NOMO-1 treated with dmso at 0.1 percent for 144 hours (cell line): ENCODE results near the gene UCHL3.

Source experiments
- DNase-seq: peaks from one replicate; lab custom pipeline; 2025; ENCODE audit not compliant: unreplicated experiment; lab: John Stamatoyannopoulos, UW

The UCHL3 gene

DNA sequence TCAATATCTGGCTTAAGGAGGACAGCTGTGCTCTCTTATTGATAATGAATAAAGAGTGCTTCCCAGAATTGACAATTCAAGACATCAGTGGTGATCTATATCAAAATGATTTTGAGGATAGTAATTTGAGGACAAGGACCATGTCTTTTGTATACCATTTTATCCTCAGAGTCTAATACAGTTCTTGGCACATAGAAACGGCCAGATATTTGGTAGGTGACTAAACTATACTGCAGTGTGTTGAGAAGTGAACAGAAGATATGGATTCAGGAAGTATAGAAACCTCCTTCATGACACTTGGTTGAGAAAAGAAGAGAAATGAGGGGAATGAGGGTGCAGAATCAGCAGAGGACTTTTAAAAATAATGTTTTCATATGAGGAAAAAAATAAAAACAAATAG, 70.4 kb downstream of the UCHL3 start:
- no peak for DNase-seq

DNA sequence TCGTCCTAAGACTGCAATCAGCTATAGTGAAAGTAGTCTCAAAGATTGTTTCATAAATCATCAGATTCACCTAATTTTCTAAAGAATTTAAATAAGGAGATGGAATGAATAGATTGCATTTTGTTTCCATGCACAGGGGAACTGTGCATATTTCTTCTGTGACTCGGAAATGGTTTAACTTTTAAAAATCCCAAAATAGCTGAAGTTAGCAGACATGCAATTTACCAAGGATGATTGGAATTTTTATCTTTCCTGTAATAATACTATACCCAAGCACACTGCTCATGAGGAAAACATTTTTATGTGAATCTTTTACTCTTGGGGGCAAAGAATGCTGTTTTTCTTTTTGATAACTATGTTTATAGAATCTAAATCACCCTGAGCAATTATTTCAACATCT, 71.6 kb downstream of the UCHL3 start:
- no peak for DNase-seq

DNA sequence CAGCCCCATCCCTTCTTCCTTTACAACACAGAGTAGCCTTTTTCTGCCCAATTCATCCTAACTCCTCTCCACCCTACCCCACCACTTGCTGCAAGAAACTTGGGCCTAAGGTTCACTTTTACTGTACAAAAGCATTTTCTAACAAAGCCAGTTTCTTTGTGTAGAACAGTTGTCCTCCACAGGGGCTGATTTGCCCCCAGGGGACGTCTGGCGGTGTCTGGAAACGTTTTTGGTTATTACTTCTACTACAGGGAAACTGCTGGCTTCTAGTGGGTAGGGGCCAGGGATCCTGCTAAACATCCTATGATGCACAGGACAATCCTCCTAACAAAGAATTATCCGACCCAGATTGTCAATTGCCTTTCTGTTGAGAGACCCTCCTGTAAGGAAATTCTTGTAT, 79.2 kb downstream of the UCHL3 start:
- DNase-seq, result no peak

DNA sequence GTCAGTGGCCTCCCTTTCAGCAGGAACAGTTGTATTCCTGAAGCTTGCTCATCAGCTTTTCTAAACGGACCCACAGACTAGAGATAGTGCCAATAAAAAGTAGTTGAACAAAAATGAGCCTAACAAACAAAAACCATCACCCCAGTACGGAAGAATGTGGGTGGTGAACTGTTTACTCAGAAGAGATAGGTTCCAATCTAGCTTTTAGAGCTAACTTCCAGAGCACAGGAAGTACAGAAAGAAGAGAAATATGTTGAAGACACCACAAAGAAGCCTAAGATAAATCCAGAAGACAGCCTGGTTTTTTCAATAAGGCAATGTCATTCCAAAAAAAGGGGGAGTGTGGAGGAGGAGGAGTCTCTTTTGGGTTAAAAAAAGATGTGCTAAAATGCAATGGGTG, 83.7 kb downstream of the UCHL3 start:
- DNase-seq, result no peak

DNA sequence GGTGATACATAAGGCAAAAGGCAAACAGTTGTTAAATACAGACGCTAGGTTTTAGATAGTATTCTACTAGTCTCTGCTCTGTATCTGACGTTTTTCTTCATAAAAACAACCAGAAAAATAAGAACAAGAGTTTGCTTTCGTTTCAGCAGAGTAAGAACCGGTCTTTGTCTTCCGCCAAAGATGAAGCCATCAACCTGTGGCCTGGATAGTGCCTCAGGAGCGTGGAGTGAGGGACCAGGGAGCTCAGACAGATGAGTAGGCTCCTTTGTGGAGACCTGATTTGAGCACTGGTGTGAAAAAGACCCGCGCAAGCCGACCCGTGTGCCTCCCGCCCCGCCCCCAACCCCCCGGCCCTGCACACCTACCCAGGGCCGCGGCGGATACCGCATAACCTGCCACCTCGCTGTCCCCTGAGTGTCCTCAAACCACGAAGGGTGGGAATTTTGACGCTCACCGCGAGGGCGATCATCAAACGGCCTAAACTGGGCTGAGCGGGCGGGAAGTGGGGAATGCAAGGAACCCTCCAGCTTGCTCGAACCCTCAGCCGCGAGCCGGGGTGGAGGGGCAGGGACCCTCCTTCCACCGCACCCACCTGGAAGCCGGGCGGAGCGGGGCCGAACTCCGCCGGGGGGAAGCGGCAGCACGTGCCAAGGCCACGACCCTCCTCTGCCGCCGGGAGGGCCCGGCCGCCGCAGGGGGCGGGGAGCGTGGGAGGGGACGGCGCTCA, 85.7 kb downstream of the UCHL3 start:
- no peak for DNase-seq

DNA sequence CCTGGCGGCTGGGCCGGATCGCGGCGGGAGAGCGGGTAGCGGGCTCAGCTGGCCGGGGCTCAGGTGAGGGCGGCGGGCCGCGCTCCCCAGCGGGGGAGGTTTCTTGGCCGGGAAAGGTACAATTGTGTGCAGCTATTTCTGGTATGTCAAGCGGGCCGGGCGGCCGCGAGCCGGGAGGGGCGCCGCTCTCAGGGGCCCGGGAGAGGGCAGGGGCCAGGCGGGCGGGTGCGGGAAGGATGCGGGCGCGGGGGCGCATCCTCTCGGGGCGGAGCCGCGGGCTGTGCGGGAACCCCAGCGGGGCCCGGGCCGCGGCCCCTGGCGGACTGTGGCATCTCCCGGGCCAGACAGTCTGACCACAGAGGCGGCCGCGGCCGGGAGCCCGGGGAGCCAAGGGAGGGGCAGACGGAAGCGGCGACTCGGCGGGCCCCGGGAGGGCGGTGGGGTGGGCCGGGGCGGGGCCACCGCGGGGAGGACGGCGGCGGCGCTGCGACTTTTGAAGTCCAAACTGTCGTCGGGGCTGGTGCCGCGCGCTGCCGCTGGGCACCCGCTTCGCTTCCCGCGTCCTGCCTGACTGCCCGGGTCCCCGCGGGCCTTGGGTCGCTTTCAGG, 86.3 kb downstream of the UCHL3 start, which contains the start of gene LMO7:
LMO7 (plus strand) TSS at position 503 of the 608 bp plus-strand sequence. CDS start 328 bp downstream, outside the sequence.
- peak; percentile 48 for DNase-seq

DNA sequence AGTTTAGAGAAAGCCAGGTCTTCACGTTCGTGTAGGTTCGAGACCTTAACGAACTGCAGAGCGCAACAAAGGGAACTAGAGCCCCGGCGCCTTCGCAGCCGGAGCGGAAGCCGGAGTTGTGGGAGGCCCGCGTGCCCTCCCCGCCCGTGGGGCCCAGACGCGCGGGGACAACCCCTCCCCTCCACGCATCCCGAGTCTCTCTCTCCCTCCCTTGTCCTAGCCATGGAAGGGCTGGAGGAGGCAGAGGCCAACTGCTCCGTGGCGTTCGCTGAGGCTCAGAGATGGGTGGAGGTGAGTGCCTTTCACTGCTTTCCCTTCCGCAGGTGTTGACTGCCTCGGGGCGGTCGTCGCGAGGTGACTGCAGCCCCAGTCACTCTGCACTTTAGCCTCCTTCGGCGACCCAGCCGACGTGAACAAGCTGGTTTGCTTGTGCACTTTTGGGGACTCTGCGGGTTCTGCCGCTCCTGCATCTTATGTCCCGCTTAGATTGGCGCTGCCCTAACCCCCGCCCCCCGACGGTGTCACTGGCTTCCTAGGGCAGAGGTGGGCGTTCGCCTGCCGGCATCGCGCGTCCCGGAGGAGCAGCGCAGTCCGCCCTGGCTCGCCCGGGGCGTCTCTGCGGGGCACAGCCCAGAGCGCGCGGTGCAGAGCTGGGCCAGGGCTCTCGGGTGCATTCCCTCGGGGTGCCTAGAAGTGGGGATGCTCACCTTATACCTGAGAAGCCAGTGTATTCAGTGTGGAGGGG, 87.0 kb downstream of the UCHL3 start:
- DNase-seq, result peak; percentile 48

DNA sequence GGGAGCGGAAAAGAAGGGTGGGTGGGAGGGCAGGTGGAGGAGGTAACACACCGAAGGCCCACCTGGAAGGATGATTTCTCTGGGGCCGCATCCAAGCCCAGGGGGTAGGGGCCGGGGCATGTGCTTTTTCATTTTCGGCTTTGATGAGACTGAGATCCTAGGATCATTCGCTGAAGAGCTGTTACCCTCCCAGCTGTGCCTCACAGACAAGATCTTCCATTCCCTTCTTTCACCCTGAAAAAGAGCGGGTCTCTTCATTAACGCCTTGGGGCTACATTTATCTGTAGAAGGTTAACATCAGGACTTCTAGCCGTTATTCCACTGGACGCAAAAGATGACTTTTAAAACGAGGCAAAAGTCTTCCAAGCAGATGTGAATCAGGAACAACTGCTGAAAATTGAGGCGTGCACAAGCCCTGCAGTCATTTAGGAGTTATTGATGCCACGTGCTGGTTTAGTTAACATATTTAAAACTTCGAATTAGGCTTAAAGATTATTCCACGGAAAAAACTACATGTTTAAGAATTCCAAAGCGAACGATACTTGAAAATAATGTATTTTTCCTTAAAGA, 87.7 kb downstream of the UCHL3 start:
- DNase-seq, result no peak

DNA sequence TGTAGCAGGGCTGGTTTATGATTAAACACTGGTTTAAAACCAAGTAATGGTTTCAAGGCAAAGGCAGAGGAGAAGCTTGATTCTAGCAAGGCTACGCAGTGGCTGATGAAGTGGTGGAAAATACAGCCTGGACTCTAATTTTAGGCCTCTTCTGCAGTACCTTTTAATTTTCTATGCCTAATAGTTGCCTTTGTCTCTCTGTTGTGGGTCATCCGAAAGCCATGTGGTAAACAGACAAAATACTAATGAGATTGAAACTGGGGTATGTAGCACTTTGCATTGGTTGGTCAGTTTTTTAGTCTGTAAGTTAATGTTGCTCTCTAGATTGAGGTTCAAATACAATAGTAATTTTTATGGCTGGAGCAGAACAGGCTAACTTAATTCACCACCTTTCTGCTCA, 89.9 kb downstream of the UCHL3 start:
- no peak for DNase-seq

DNA sequence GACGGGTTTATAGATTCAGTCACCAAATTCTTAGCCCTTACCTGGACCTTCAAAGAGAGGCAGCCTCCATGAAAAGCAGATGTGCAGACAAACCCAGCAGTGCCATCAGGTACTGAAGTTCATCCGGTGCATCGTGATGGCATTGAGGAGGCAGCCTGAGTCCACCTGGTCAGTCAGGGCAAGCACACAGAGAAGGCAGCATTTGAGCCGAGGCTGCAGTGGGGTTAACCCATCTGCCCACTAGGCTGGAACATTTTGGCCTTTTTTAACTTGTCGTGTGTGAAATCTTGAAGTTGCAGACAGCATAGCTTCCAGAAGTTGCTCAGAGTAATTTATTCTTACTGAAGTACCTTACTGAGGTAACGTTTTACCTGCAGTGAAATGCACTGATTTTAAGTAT, 91.4 kb downstream of the UCHL3 start:
- DNase-seq, result no peak

DNA sequence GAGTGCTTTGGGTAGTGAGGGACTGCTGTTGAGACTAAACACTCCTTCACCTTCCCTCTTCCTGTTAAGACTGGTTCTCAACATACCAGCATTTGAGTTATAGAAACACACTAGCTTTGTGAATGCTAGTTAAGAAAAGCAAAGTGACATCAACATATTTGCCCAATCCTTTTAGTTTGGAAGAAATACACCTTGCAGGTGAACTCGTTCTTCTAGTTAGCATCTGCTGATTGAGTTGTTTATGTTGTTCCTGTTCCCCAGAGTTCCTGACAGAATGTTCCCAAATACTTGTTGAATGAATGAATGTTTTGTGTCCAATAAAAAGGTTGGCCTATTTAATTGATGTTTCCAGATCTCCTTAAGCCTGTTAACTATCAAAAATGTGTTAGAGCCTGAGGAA, 93.6 kb downstream of the UCHL3 start:
- DNase-seq, result no peak

DNA sequence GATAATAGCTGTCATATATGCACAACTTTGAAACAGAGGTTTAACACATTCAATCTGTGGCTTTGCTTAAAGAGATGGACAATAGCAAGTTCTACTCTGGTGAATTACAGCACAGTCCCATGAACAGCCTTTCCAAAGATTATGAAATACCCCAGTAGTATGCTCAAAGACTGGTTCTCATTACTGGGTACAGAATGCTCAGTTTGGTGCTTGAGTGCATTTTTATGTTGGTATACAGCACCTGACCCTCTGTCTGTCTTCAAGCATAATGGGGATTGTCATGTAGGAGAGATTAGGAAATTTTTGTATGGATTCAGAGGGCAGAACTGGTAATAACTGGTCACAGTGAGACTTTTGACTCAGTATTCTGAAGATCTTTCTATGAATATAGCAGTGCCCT, 94.1 kb downstream of the UCHL3 start:
- no peak for DNase-seq

DNA sequence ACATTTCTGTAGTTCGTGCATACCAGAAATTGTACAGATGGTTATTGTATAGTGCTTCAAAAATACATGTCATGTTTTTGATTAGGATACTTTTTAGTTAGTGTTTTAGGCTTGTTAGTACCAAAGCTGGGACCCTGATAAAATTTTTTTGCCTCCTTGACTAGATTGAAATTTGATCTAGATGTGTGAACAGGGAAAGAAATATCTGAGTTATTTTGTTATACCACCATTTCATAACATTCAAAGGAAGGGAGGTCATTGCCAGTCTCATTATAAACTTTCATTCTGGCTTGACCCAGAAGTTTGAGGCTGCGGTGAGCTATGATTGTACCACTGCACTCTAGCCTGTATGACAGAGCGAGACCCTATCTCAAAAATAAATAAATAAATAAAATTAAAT, 95.5 kb downstream of the UCHL3 start:
- no peak for DNase-seq

DNA sequence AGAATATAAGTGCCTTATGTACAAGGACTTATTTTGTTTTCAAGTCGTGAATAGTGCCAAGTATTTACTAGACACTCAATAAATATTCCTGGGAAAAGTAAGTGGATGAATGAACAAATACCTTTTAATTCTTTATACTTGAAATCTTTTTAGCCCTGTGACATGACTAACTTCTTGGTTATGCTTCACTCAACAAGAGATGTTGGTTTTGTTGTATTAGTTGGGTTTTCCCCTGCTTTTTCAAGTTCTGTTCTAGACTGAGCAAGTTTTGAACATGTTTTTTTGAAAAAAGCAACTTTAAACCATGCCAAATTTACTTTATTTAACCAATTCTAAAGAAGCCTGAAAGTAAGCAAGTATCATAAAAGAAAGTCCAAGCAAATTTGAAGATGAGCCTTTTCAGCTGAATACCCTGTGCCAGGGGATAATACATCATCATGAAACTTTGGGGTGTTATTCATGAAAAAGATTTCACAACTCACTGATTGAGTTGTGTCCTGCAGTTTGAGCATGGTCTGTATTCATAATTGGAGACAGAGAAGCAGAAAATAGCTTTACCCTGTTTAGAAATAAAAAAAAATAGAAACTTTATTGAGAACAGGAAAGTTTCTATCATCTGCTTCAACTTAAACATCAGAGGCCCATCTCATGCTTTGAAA, 97.7 kb downstream of the UCHL3 start:
- no peak for DNase-seq

DNA sequence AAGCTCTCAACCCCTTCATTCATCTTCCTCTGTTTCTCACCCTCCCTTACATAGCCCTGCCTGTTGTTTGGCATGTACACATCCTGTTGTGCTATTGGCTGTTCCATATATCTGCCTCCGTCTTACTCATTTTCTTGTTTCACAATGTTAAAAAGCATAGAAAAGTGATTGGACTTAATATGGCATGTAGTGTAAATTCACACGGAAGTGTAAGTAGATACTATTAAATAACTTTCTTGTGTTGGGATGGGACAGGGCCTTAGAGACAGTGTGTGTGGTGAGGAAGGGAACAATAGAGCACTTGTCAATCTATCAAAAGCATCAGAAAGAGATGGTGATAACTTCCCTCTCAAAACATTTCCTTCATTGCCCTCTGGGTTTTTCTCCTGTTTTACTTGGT, 98.9 kb downstream of the UCHL3 start:
- no peak for DNase-seq

DNA sequence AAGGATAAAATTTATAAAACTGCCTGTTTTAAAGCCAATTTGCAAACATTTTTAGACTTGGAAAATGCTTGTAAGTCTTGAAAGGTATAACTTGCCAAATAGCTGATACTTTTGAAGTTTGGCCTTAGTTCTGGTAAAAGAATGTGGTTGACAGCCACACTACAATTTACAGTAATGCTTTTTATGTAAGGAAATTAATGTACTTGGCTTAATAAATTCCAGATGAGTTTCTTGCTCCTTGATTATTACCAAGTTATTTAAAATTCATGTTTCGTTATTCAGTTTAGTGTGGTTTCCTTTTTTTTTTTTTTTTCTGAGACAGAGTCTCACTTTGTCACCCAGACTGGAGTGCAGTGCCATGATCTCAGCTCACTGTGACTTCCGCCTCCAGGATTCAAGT, 101.4 kb downstream of the UCHL3 start:
- no peak for DNase-seq

DNA sequence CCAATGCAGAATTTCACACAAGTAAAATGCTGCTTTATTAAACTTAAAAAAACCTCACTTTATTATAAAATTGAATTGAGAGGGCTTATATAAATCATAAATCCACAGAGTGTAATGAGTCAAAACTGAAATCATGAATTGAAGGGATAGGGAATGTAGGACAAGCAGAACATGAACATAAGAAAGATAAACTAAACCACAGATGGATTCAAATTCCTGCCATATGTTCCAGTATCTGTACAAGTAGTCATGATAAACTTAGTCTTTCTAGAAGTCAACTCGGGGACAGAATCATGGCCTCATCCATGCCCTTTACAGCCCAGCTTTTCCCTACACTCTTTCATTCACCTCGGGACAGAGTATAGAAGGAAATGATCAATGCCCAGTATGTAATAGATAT, 103.1 kb downstream of the UCHL3 start:
- no peak for DNase-seq
